Measurements from ENCODE around the gene FOXE1.

Gene FOXE1

DNA sequence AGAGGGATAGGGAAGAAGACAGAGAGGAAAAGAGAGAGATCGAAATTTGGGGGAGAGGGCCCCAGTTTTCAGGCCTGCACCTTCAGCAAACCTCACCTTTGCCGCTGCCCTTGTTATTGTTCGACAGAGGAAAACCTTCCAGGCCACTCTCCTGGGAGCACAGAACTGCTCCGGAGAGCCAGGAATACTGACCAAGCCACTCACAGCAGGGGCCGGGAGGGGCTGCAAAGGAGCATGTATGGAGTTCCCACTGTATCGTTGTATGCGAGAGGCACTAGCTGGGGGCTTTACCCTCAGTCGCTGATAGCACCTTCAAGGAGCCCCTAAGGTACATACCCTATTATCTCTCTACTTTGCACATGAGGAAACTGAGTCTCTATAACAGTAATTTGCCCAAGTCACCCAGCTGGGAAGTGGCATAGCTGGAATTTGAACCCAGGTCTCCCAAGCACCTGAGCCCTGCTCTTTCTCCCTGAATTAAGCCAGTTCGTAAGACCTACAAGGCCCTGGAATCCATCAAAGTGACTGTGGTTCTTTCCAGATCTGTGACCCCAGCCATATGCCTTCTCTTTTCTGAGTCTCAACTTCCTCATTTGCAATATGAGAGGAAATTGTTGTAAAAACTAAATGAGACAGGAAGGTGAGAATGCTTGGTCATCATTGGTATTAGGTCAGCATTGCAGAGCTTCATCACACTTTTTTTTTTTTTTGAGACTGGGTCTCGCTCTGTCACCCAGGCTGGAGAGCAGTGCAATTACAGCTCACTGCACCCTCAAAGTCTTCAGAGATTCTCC, 21.0 kb upstream of the FOXE1 start:
- H3K27ac ChIP-seq = no peak overlapping the region
- TF ChIP-seq ZFX (IDR thresholded peaks at IDR 0.05; ENCODE audit: borderline replicate concordance) = no peak
- TF ChIP-seq, protein P1, sequence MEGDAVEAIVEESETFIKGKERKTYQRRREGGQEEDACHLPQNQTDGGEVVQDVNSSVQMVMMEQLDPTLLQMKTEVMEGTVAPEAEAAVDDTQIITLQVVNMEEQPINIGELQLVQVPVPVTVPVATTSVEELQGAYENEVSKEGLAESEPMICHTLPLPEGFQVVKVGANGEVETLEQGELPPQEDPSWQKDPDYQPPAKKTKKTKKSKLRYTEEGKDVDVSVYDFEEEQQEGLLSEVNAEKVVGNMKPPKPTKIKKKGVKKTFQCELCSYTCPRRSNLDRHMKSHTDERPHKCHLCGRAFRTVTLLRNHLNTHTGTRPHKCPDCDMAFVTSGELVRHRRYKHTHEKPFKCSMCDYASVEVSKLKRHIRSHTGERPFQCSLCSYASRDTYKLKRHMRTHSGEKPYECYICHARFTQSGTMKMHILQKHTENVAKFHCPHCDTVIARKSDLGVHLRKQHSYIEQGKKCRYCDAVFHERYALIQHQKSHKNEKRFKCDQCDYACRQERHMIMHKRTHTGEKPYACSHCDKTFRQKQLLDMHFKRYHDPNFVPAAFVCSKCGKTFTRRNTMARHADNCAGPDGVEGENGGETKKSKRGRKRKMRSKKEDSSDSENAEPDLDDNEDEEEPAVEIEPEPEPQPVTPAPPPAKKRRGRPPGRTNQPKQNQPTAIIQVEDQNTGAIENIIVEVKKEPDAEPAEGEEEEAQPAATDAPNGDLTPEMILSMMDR (IDR thresholded peaks at IDR 0.05) = no peak

DNA sequence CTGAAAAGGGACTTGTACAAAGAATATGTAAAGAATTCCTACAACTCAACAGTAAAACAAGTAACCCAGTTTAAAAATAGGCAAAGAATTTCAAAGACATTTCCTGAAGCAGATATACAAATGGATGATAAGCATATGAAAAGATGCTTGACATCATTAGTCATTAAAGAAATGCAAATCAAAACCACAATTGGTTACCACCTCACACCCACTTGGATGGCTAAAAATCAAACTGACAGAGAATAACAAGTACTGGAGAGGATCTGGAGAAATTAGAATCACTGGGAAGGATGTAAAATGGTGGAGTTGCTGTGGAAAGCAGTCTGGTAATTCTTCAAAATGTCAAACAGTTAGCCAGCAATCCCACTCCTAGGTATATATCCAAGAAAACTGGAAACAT, 12.5 kb upstream of the FOXE1 start:
- H3K27ac ChIP-seq = no peak overlapping the region

GRCh38 chr9:97842960-97843359, 10.1 kb upstream of the FOXE1 start:
- no peak for TF ChIP-seq ZFX (IDR thresholded peaks at IDR 0.05; ENCODE audit: borderline replicate concordance)
- TF ChIP-seq, protein P1 (IDR thresholded peaks at IDR 0.05) = no peak
- H3K27ac ChIP-seq = no peak overlapping the region

More for the DNA sequence above, 12.5 kb upstream of the FOXE1 start:
- TF ChIP-seq, protein P1 (IDR thresholded peaks at IDR 0.05) = no peak

DNA sequence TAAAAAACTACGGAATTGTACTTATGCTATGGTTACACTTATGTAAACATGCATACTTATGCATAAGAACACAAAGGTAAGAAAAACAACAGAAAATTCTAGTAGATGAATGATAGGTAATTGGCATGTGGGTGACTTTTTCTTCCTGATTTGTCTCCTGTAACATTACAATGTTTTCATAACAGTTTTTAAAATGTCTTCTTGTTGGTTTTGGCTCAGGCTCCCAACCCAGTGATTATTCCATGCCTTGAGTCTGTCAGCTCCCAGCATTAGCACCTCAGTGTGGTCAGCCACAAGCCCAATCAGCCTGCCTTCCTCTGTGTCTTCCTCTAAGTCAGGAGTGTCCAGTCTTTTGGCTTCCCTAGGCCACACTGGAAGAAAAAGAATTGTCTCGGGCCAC, 7.9 kb upstream of the FOXE1 start:
- H3K27ac ChIP-seq = no peak overlapping the region
- TF ChIP-seq ZFX (IDR thresholded peaks at IDR 0.05; ENCODE audit: borderline replicate concordance) = no peak
- TF ChIP-seq, protein P1 (IDR thresholded peaks at IDR 0.05) = no peak

DNA sequence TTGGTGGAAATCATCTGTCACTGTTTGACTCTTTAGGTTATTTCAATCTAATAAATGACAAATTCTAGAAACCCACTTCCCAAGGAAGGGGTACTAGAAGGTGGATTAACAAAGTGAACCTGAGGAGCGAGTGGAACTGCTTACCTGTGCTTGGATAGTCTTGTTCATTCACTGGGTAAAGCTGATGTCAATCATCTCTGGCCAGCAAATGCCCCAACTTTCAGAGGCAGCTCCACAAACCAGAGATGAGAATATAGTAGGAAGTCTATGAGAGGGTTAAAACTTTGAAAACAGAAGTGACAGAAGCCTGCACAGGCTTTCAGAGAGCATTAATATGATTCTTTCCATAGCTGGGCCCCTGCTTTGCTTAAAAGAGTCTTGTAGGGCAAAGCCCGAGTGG, 7.3 kb upstream of the FOXE1 start:
- no peak overlapping the region for H3K27ac ChIP-seq
- TF ChIP-seq, protein P1 (IDR thresholded peaks at IDR 0.05) = no peak

DNA sequence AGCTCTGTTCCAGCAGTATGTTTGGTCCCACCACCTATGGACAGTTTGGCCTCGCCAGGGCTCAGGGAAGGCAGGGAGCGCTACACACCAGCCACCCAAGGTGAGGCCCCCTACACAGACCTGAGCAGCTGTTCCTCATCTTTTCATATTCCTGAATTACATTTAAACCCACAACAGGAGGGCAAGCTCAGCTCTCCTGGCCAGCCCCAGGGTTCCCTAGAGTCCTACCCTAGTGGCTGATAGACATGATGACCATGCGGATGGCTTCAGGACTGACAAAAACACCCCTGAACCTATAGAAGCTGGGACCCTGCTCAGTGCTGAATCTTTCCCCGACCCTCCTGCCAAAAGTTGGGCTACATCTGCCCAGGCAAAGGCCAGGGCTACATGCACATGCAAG, 6.7 kb upstream of the FOXE1 start:
- H3K27ac ChIP-seq = no peak overlapping the region
- TF ChIP-seq, protein P1 (IDR thresholded peaks at IDR 0.05) = no peak
- no peak for TF ChIP-seq ZFX (IDR thresholded peaks at IDR 0.05; ENCODE audit: borderline replicate concordance)

- no peak overlapping the region for H3K27ac ChIP-seq
- no peak for TF ChIP-seq ZFX (IDR thresholded peaks at IDR 0.05; ENCODE audit: borderline replicate concordance)
- TF ChIP-seq, protein P1 (IDR thresholded peaks at IDR 0.05) = no peak
Measured at GRCh38 chr9:97847474-97848214, 5.4 kb upstream of the FOXE1 start.
